Astrocyte of the spinal cord (primary cell): ENCODE data around the gene ASB18.

Experiments used
- DNase-seq: peaks from one replicate; pipeline ENCODE4 v3.0.0; 2011; ENCODE audit warnings: low read depth, low spot score
- H3K4me3 ChIP-seq: 2 replicates; pipeline ENCODE4 v1.5.1; 2011; ENCODE audit warnings: low read depth, mild to moderate bottlenecking, low read length, moderate library complexity
- CTCF ChIP-seq: IDR thresholded peaks from 2 replicates; pipeline ENCODE4 v1.5.1; 2012; ENCODE audit warnings: low read depth, mild to moderate bottlenecking, low read length, inconsistent platforms
- in situ Hi-C: cut with HindIII; loops from 2 replicates; pipeline ENCODE4 v1.10.0; 2017; ENCODE audit warnings: low sequenced_read_pairs

The ASB18 gene

GRCh38 chr2:236173729-236174607 is 90.2 kb downstream of the ASB18 start:
- no peak for DNase-seq
- no peak for TF ChIP-seq CTCF
- no peak overlapping the region for H3K4me3 ChIP-seq
- in situ Hi-C loops = no loop called here

- in situ Hi-C loops = no loop called here
- no peak overlapping the region for H3K4me3 ChIP-seq
- no peak for TF ChIP-seq CTCF
- no peak for DNase-seq
Observed at GRCh38 chr2:236173036-236173728, 91.0 kb downstream of the ASB18 start.

- no peak for DNase-seq
- no peak for TF ChIP-seq CTCF
- in situ Hi-C loops = no loop called here
- H3K4me3 ChIP-seq = no peak overlapping the region
Observed at GRCh38 chr2:236172255-236173035, 91.8 kb downstream of the ASB18 start.

- no peak for TF ChIP-seq CTCF
- in situ Hi-C loops = no loop called here
- H3K4me3 ChIP-seq = no peak overlapping the region
- DNase-seq = no peak
Observed at GRCh38 chr2:236171680-236172254, 92.4 kb downstream of the ASB18 start.

- no peak for DNase-seq
- TF ChIP-seq CTCF = no peak
- in situ Hi-C loops = no loop called here
- no peak overlapping the region for H3K4me3 ChIP-seq
Observed at GRCh38 chr2:236171181-236171679, 93.0 kb downstream of the ASB18 start.
